Measurements from ENCODE around the gene CCDC171.

DNA sequence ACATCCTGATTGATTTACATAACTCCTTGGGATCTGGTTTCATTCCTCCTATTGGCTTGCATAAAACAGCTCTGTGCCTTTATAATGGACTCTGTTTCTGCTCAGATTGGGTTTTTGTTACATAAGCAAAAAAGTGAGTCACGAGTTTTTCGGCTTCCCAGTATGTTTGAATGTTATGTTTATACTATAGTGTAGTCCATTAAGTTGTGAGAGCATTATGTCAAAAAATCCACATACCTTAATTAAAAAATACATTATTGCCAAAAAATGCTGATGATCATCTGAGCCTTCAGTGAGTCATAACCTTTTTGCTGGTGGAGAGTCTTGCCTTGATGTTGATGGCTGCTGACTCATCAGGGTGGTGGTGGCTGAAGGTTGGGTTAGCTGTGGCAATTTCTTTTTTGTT is 144.6 kb downstream of the CCDC171 start:
- TF ChIP-seq SMAD3 (CRISPR knock-in tag; IDR thresholded peaks at IDR 0.05) (no peak), ZNF292 (CRISPR knock-in tag; IDR thresholded peaks at IDR 0.05; ENCODE audit: borderline replicate concordance, low read depth) (no peak), ZNF430 (CRISPR knock-in tag; IDR thresholded peaks at IDR 0.05) (no peak), POLR2A (IDR thresholded peaks at IDR 0.05; ENCODE audit: insufficient read depth in 1 of 2, low read depth in 2 of 2, low read length in 2 of 2) (no peak), SMC3 (IDR thresholded peaks at IDR 0.05; ENCODE audit: low read length) (no peak), SNRNP70 (IDR thresholded peaks at IDR 0.05; ENCODE audit: low read depth, low read length) (no peak), POLR2AphosphoS5 (IDR thresholded peaks at IDR 0.05; ENCODE audit: low read depth, low read length) (no peak)
- TF ChIP-seq, protein P1, sequence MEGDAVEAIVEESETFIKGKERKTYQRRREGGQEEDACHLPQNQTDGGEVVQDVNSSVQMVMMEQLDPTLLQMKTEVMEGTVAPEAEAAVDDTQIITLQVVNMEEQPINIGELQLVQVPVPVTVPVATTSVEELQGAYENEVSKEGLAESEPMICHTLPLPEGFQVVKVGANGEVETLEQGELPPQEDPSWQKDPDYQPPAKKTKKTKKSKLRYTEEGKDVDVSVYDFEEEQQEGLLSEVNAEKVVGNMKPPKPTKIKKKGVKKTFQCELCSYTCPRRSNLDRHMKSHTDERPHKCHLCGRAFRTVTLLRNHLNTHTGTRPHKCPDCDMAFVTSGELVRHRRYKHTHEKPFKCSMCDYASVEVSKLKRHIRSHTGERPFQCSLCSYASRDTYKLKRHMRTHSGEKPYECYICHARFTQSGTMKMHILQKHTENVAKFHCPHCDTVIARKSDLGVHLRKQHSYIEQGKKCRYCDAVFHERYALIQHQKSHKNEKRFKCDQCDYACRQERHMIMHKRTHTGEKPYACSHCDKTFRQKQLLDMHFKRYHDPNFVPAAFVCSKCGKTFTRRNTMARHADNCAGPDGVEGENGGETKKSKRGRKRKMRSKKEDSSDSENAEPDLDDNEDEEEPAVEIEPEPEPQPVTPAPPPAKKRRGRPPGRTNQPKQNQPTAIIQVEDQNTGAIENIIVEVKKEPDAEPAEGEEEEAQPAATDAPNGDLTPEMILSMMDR (CRISPR knock-in tag; IDR thresholded peaks at IDR 0.05), result no peak
- TF ChIP-seq, protein P2, sequence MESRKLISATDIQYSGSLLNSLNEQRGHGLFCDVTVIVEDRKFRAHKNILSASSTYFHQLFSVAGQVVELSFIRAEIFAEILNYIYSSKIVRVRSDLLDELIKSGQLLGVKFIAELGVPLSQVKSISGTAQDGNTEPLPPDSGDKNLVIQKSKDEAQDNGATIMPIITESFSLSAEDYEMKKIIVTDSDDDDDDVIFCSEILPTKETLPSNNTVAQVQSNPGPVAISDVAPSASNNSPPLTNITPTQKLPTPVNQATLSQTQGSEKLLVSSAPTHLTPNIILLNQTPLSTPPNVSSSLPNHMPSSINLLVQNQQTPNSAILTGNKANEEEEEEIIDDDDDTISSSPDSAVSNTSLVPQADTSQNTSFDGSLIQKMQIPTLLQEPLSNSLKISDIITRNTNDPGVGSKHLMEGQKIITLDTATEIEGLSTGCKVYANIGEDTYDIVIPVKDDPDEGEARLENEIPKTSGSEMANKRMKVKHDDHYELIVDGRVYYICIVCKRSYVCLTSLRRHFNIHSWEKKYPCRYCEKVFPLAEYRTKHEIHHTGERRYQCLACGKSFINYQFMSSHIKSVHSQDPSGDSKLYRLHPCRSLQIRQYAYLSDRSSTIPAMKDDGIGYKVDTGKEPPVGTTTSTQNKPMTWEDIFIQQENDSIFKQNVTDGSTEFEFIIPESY (CRISPR knock-in tag; IDR thresholded peaks at IDR 0.05), result no peak
- TF ChIP-seq, protein P3, sequence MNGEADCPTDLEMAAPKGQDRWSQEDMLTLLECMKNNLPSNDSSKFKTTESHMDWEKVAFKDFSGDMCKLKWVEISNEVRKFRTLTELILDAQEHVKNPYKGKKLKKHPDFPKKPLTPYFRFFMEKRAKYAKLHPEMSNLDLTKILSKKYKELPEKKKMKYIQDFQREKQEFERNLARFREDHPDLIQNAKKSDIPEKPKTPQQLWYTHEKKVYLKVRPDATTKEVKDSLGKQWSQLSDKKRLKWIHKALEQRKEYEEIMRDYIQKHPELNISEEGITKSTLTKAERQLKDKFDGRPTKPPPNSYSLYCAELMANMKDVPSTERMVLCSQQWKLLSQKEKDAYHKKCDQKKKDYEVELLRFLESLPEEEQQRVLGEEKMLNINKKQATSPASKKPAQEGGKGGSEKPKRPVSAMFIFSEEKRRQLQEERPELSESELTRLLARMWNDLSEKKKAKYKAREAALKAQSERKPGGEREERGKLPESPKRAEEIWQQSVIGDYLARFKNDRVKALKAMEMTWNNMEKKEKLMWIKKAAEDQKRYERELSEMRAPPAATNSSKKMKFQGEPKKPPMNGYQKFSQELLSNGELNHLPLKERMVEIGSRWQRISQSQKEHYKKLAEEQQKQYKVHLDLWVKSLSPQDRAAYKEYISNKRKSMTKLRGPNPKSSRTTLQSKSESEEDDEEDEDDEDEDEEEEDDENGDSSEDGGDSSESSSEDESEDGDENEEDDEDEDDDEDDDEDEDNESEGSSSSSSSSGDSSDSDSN (CRISPR knock-in tag; IDR thresholded peaks at IDR 0.05), result no peak
- TF ChIP-seq, protein P4, sequence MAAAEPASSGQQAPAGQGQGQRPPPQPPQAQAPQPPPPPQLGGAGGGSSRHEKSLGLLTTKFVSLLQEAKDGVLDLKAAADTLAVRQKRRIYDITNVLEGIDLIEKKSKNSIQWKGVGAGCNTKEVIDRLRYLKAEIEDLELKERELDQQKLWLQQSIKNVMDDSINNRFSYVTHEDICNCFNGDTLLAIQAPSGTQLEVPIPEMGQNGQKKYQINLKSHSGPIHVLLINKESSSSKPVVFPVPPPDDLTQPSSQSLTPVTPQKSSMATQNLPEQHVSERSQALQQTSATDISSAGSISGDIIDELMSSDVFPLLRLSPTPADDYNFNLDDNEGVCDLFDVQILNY (CRISPR knock-in tag; conservative IDR thresholded peaks at IDR 0.05), result no peak
- TF ChIP-seq, protein P5, sequence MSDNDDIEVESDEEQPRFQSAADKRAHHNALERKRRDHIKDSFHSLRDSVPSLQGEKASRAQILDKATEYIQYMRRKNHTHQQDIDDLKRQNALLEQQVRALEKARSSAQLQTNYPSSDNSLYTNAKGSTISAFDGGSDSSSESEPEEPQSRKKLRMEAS (IDR thresholded peaks at IDR 0.05), result no peak

Data from HepG2 (cell line).